WERI-Rb-1 (cell line): Measurements from ENCODE around the gene ITPA.
"Not testable (repeated sequence)": the region's sequence is repeated elsewhere in the genome, so short reads cannot be mapped to it uniquely, and the experiment has no call there.

ENCODE experiments used
- DNase-seq: peaks from one replicate; pipeline ENCODE4 v3.0.0-alpha.2; 2020
- H3K27ac ChIP-seq: fragments of 250-450 bp; sonication (Bioruptor Pico); 2 replicates; pipeline ENCODE4 v1.5.1; 2020; ENCODE audit warnings: mild to moderate bottlenecking, moderate library complexity
- H3K27me3 ChIP-seq: fragments of 250-450 bp; sonication (Bioruptor Pico); 2 replicates; pipeline ENCODE4 v1.5.1; 2021; ENCODE audit warnings: mild to moderate bottlenecking, low read depth, moderate library complexity; ENCODE audit not compliant: insufficient read depth, severe bottlenecking
- H3K36me3 ChIP-seq: fragments of 250-450 bp; sonication (Bioruptor Pico); 2 replicates; pipeline ENCODE4 v1.5.1; 2020; ENCODE audit warnings: mild to moderate bottlenecking, moderate library complexity
- H3K4me3 ChIP-seq: 2 replicates; pipeline ENCODE4 v1.5.1; 2011; ENCODE audit warnings: low read depth, mild to moderate bottlenecking, control low read depth, low read length
- H3K9me3 ChIP-seq: fragments of 250-450 bp; sonication (Bioruptor Pico); 2 replicates; pipeline ENCODE4 v1.5.1; 2021; ENCODE audit warnings: mild to moderate bottlenecking, moderate library complexity; ENCODE audit not compliant: severe bottlenecking
- CTCF ChIP-seq: IDR thresholded peaks from 2 replicates; pipeline ENCODE4 v1.5.1; 2011; ENCODE audit warnings: low read depth, mild to moderate bottlenecking, control low read depth, inconsistent platforms, low read length

ITPA gene

DNA sequence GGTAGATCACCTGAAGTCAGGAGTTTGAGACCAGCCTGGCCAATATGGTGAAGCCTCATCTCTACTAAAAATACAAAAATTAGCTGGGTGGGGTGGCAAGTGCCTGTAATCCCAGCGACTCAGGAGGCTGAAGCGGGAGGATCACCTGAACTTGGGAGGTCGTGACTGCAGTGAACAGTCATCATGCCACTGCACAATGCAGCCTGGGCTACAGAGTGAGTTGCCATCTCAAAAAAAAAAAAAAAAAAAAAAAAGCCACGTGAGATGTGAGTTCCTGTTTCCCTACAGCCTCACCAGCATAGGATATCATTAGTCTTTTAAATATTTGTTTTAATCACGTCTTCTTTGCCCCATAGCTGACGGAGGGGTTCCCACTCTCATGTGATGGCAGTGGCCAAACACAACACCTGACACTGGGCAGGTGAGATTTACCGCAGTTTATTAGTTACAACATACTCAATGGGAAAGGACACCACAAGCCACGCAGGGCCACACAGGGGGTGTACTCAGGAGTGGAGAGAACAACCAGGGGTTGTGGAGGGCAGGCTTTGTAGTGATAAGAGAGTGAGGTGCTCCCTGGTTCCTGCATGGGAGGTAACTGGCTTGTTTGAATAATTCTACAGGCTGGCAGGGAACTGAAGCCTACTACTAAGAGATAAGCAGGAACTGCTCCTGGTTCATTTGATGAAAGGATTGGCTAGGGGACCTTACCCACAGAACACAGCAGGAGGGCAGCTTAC is 31.4 kb upstream of the ITPA start:
- no peak overlapping the region for H3K27ac ChIP-seq
- no peaks in the 10 kb centered on the region for H3K9me3 ChIP-seq
- H3K4me3 ChIP-seq = no peak overlapping the region
- H3K27me3 ChIP-seq = no peaks in the 10 kb centered on the region
- no peak for DNase-seq
- H3K36me3 ChIP-seq = no peaks in the 10 kb centered on the region; the same call in none of the 2 replicates
- no peak for TF ChIP-seq CTCF

GRCh38 chr20:3180319-3180718 is 29.0 kb upstream of the ITPA start:
- peak; percentile 36 for DNase-seq
- no peak overlapping the region for H3K4me3 ChIP-seq
- no peaks in the 10 kb centered on the region; the same call in none of the 2 replicates for H3K36me3 ChIP-seq
- no peak overlapping the region for H3K27ac ChIP-seq
- H3K27me3 ChIP-seq = no peaks in the 10 kb centered on the region
- H3K9me3 ChIP-seq = no peaks in the 10 kb centered on the region
- TF ChIP-seq CTCF = no peak

- no peak overlapping the region for H3K4me3 ChIP-seq
- TF ChIP-seq CTCF = no peak
- no peaks in the 10 kb centered on the region; the same call in none of the 2 replicates for H3K36me3 ChIP-seq
- H3K27ac ChIP-seq = no peak overlapping the region
- no peak for DNase-seq
- H3K27me3 ChIP-seq = no peaks in the 10 kb centered on the region
- no peaks in the 10 kb centered on the region for H3K9me3 ChIP-seq
Observed at GRCh38 chr20:3181270-3181669, 28.0 kb upstream of the ITPA start.

GRCh38 chr20:3182429-3182828 is 26.9 kb upstream of the ITPA start:
- not testable (repeated sequence) for H3K27ac ChIP-seq, H3K4me3 ChIP-seq, DNase-seq, H3K27me3 ChIP-seq, H3K36me3 ChIP-seq, H3K9me3 ChIP-seq

- Histone ChIP-seq H3K27me3 (no peaks in the 10 kb centered on the region), H3K4me3 (no peak overlapping the region), H3K36me3 (peaks cover 4% of the 10 kb centered on the region), H3K27ac (peak overlapping the region; percentile 35; the same call in 1 of the 2 replicates), H3K9me3 (no peaks in the 10 kb centered on the region)
- no peak for DNase-seq
- no peak for TF ChIP-seq CTCF
Observed at GRCh38 chr20:3183896-3184612, 25.2 kb upstream of the ITPA start.

- not testable (repeated sequence) for H3K27ac ChIP-seq, DNase-seq, H3K4me3 ChIP-seq, H3K9me3 ChIP-seq, H3K27me3 ChIP-seq
- peaks cover 36% of the 10 kb centered on the region for H3K36me3 ChIP-seq
Observed at GRCh38 chr20:3187861-3188260, 21.4 kb upstream of the ITPA start.
